Bronchial epithelial cell (primary cell): ENCODE data around the gene MAMDC2. TPM values are rescaled to one million over a fixed set of nuclear protein-coding genes. Genes with fewer than 3 reads are reported as not detected.

ENCODE experiments used
- DNase-seq: peaks from one replicate; pipeline ENCODE4 v3.0.0-alpha.2; 2010; ENCODE audit warnings: low read depth
- FAIRE-seq: peaks from 2 replicates; lab custom pipeline; 2011; peaks lifted over from hg19 to GRCh38; lab: Jason Lieb, UNC
- H3K27me3 ChIP-seq: 2 replicates; pipeline ENCODE4 v1.5.1; 2011; ENCODE audit warnings: low read length; ENCODE audit not compliant: control insufficient read depth, insufficient read depth
- H3K36me3 ChIP-seq: 2 replicates; pipeline ENCODE4 v1.5.1; 2011; ENCODE audit warnings: low read length; ENCODE audit not compliant: control insufficient read depth, insufficient read depth
- H3K4me3 ChIP-seq: 2 replicates; pipeline ENCODE4 v1.5.1; 2011; ENCODE audit warnings: mild to moderate bottlenecking, low read depth, low read length, control low read depth
- CTCF ChIP-seq: IDR thresholded peaks from 2 replicates; pipeline ENCODE4 v1.5.1; 2011; ENCODE audit warnings: mild to moderate bottlenecking, moderate library complexity, low read length, control low read depth, inconsistent platforms; ENCODE audit not compliant: insufficient read depth, severe bottlenecking
- total RNA-seq: library from RNA; depleted of rRNA; stranded (reverse); fragments of >200 nt; gene quantifications from 2 replicates; pipeline ENCODE4 v1.2.1, GENCODE V29; 2014

Gene MAMDC2
- total RNA-seq, 1 donor from 2014 or later = 0.53 TPM

DNA sequence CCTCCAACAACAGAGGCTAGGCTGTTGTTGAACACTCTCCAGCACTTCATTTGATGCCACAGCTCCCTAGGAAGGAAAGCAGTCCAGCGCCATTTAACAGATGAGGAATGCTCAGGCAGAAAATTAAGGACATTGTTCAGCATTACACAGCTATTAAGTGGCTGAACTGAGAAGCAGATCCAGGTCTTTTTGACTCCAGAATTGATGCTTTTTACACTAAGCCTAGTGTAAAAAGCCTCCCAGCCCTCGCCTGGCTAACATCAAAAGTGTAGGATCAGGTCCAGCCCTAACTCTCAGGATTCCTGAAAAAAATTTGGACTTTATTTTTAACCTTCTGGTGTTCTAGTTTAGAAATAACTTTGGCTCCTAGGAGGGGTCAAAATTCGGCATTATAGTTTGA, 108.7 kb downstream of the MAMDC2 start:
- H3K27me3 ChIP-seq = no peaks in the 10 kb centered on the region
- H3K36me3 ChIP-seq = no peaks in the 10 kb centered on the region
- H3K4me3 ChIP-seq = no peak overlapping the region
- TF ChIP-seq CTCF = no peak
- FAIRE-seq (no peak), DNase-seq (no peak)

DNA sequence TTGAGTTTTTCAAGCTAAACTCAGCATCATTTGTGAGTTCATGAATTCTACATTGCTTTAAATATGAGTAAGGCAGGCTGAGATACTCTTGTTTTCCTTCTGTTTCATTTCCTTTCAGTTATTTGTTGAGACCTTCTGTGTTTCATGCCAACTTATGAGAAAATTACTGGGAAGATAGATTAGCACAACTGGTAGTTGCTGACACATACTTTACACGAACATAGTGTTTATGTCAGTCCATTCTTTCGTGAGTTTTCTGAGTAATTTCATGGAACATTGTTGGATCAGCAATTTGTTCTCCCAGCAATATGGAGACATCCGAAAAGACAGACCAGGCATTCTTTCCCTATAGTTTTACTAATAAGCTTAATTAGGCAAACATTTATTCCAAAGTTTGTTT, 113.1 kb downstream of the MAMDC2 start:
- no peak for DNase-seq
- no peak for TF ChIP-seq CTCF
- no peak overlapping the region for H3K4me3 ChIP-seq
- no peak for FAIRE-seq
- H3K36me3 ChIP-seq = no peaks in the 10 kb centered on the region
- H3K27me3 ChIP-seq = no peaks in the 10 kb centered on the region

DNA sequence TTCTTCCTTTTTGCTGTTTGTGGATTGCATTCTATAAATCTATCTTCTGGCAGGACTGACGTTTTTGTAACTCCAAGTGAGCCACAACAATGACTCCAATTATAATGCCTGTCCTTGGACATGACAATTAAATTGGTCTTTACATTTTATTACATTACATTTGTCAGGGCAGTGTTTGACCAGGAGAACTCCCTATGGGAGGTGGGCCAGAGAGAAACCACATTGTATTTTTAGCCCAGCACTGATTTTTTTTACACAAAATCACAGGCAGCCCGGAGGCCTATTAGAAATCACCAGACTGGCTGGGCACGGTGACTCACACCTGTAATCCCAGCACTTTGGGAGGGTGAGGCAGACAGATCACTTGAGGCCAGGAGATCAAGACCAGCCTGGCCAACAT, 116.0 kb downstream of the MAMDC2 start:
- FAIRE-seq (no peak), DNase-seq (no peak)
- Histone ChIP-seq H3K4me3 (no peak overlapping the region), H3K36me3 (no peaks in the 10 kb centered on the region), H3K27me3 (no peaks in the 10 kb centered on the region)
- TF ChIP-seq CTCF = no peak

GRCh38 chr9:70160686-70161600, 117.3 kb downstream of the MAMDC2 start:
- FAIRE-seq (no peak), DNase-seq (no peak)
- Histone ChIP-seq H3K4me3 (no peak overlapping the region), H3K27me3 (no peaks in the 10 kb centered on the region), H3K36me3 (no peaks in the 10 kb centered on the region)
- no peak for TF ChIP-seq CTCF

DNA sequence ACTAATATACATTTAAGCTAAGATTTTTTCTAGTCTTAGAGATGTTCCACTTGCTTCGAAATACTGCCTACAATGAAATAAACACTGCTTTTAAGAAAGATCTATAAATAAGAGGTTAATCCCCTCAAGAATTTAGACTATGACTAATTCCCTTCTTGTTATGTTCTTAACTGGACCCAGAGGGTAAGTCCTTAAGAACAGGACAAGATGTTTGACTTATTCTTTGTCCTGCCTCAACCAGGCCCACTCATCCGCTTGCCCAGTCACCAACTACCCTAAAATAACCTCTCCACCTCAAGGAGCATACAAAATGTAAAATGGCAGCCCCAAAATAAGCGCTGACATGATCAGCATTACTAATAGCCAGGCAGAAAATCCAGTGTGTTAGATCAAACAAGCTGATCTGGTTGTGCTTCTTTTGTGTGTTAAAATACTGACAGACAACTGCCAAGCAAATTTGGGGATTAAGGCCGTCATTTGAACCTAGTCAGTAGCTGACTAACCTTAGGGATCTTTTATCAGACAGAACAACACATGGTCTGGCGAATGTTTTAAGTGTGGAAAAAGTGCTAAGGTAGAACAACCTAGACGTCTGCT, 121.5 kb downstream of the MAMDC2 start:
- TF ChIP-seq CTCF = no peak
- Histone ChIP-seq H3K36me3 (no peaks in the 10 kb centered on the region), H3K4me3 (no peak overlapping the region), H3K27me3 (no peaks in the 10 kb centered on the region)
- FAIRE-seq (no peak), DNase-seq (peak; percentile 21)

DNA sequence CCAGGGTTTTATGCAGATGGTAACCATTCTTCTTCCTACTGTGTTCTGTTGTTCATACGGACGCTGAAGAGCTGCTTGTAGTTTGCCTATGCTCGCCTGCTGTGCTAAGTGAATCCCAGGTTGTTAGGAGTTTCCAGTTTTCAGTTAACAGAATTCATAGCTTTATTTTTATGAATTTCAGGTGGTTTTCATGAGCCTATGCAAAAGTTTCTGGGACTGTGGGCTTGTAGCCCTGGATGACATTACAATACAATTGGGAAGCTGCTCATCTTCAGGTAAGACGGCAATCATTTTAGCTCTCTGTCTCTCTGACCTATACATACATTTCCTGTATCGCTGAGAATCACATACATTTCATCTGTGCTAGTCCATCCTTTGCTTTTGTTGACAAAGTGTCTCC, 124.9 kb downstream of the MAMDC2 start:
- Histone ChIP-seq H3K27me3 (no peaks in the 10 kb centered on the region), H3K4me3 (no peak overlapping the region), H3K36me3 (no peaks in the 10 kb centered on the region)
- no peak for DNase-seq
- no peak for FAIRE-seq
- TF ChIP-seq CTCF = no peak
